ENCODE measurements around the gene XXYLT1.
"Not testable (repeated sequence)": the region's sequence is repeated elsewhere in the genome, so short reads cannot be mapped to it uniquely, and the experiment has no call there.

The XXYLT1 gene

DNA sequence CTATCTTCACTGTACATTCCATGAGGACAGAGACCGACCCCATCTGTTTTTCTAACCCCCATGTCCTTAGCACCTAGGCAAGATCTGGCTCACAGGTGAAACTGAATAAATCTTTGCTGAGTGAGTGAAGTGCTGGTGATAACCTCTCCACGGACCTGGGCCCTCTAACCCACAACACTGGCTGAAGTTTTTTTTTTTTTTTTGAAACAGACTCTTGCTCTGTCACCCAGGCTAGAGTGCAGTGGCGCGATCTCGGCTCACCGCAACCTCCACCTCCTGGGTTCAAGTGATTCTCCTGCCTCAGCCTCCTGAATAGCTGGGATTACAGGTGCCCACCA is 84.3 kb downstream of the XXYLT1 start:
- not testable (repeated sequence) for DNase-seq (ENCODE audit: low read depth in 2 of 3, low spot score in 1 of 3)

DNA sequence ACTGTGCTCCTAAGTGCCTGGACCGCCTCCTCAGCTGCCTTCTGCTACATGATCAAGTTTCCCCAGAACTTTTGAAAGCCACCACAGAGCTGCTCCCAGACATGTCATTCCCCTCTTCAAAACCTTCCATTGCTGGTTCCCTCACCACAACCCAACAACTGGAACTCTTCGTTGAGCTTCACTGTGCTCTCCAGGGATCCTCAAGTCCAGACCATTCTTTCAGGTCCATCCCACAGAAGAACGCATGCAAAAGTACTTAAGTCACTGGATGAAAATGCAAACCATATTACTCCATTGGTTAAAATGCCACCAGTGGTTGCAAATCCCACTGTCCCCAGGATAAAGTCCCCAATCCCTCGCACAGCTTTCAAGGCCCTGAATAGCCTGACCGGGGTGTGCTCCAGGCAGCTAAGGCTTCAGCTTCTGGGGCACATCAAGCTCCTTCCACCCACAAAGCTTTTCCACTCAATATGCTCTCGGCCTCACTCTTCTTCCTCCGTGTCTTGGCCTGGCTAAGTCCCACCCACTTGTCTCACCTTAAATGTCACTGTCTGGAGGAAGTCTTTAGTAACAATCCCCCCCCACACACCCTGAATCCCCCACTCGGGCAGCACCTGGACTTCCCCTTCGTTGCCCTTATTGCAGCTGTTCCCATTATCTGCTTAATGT is 84.8 kb downstream of the XXYLT1 start:
- DNase-seq (ENCODE audit: low read depth in 2 of 3, low spot score in 1 of 3): no peak

DNA sequence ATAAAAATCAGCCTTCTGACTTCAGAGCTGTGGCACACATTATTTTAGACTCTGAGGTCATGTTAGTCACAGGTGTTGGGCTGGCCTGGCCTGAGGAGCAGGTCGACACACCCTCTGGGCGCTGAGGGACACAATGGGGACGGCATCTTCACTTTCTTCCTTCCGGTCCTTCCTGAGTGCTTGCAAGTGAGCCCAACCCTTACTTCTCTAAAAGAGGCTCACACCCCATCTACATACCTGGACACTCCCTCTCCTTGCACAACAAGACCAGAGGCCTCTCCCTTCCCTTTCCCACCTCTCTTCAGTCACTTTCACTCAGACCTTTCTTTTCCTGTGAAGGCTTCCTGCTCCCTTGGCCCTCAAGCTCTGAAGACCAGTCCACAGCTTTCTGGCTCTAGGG is 85.4 kb downstream of the XXYLT1 start:
- no peak for DNase-seq (ENCODE audit: low read depth in 2 of 3, low spot score in 1 of 3)

- DNase-seq (ENCODE audit: low read depth in 2 of 3, low spot score in 1 of 3): no peak
Measured at GRCh38 chr3:195184716-195185421, 86.1 kb downstream of the XXYLT1 start.

GRCh38 chr3:195183071-195183776 is 87.7 kb downstream of the XXYLT1 start:
- peak in 1 of 3 donors; percentile 12 for DNase-seq (ENCODE audit: low read depth in 2 of 3, low spot score in 1 of 3)

DNA sequence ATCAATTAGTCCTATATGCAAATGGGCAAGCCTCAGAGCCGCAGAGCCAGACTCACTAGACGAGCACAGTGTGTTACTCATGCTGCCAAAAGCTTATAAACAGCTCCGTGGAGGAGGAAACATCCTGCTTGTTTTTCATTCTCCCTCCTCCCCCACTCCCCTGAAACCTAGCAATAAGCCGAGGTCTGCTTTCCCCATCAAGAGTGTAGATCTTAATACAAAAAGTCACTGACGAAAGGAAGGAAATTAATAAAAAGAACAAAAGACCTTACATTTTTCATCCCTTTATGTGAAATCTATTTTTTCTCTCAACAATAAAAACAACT is 88.5 kb downstream of the XXYLT1 start:
- no peak for DNase-seq (ENCODE audit: low read depth in 2 of 3, low spot score in 1 of 3)

DNA sequence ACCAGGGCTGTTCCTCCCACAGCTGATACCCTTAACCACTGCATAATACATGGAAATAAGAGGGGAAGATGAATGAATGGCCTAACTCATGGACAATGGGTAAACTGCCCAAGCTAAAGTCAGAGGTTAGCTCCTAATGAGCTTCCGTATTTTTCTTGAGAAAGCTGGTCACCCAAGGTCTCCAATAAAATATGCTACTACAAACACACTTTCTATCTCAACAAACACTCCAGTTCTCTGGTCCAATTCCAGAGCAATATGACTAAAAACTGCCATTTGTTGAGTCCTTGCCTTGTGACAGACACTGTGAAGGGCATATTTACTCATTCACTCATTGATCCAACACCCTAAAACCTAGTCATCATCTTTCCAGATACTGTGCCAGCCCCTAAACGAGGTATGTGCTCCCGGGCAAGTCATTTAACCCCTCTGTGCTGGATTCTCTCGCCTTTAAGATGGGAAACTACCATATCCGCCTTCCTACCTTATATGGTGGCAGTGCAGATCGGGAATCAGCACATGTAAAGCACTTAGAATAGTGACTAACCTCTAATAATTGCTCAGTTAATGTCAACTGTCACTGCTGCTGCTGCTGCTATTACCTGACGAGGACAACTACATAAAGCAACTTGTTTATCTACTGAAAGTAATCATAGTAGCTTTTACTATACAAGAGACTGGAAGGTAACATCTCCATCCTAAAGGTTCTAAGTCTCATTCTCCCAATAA is 89.1 kb downstream of the XXYLT1 start:
- DNase-seq (ENCODE audit: low read depth in 2 of 3, low spot score in 1 of 3): no peak

DNA sequence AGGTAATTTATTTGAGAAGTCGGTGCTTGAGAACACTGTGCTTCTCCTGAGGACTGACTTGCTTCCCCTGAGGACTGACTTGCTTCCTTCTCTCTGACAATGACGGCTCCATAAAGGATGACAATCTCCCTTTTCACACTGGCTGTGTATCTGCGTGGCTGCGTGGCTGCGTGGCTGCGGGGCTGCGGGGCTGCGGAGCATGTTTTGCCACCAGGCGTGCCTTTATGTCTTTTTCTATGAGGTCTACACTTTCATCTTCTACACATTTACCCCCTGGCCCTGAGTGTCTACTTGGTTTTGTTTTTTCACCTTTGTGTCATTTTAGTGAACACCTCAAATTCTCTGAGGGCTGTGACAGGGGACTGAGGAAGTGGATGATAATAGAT is 89.9 kb downstream of the XXYLT1 start:
- DNase-seq (ENCODE audit: low read depth in 2 of 3, low spot score in 1 of 3): no peak

DNA sequence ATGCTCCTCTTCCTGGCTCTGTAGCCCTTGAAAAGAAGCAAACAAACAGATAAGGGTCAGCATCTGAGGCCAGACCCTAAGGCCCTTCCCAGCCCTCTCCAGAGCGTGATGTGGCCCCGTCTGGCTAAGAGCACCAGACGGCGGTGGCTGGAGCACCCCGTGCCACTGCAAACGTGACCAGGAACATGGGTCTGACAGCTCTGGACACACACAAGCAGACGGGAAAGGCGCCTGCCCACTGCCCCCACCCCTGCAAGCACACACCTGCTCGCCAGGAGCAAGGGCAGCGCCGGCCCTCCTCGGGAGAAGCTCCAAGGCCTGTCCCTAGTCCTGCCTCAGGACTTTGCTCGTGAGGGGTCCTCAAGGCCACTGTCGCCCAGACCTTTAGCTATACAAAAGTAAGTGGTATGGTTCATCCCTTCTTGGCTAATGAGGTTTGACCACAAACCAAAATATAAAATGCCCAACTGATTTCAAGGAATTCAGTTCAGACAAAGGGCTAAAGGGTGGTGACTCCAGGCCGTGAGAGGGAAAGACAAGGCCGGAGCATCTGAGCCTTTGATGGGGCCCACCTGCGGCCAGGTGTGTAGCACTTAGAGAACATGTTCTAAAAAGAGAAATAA is 90.4 kb downstream of the XXYLT1 start:
- DNase-seq (ENCODE audit: low read depth in 2 of 3, low spot score in 1 of 3): no peak

- no peak for DNase-seq (ENCODE audit: low read depth in 2 of 3, low spot score in 1 of 3)
Measured at GRCh38 chr3:195179776-195180489, 91.0 kb downstream of the XXYLT1 start.

DNA sequence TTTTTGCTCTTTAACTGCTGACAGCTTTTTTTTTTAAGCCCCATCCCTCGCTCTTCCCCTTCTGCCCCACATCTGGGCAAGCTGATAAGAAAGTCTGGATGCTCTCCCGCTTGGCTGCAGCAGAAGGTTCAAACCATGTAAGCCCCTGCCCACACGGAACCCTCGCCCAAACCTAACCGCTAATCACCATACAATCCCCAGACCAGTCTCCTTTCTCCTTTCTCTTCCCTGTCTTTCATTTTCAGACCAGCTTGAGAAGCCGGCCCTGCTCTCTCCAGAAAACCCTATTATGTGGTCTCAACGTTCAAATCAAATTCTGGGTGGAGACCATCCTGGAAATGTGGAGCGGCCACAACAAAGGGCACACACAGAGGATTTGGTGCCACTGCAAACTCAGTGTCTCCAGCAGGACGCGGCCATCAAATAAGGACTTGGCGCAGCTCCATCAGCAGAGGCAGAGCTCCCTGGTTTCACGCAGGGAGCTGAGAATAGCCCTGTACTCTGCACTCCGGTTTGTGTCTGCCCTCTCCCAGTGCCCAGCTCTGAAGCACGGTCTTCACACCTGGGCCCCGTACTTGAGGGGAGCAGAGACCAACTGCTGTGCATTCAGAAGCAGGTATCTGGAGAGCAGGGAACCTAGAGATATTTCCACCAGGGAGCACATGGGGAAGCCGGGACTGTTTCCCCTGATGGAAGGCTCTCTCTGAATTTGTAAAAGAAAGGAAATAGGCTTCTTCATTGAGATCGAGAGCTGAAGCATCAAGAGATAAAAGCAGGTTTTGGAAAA is 92.6 kb downstream of the XXYLT1 start:
- DNase-seq (ENCODE audit: low read depth in 2 of 3, low spot score in 1 of 3): no peak

DNA sequence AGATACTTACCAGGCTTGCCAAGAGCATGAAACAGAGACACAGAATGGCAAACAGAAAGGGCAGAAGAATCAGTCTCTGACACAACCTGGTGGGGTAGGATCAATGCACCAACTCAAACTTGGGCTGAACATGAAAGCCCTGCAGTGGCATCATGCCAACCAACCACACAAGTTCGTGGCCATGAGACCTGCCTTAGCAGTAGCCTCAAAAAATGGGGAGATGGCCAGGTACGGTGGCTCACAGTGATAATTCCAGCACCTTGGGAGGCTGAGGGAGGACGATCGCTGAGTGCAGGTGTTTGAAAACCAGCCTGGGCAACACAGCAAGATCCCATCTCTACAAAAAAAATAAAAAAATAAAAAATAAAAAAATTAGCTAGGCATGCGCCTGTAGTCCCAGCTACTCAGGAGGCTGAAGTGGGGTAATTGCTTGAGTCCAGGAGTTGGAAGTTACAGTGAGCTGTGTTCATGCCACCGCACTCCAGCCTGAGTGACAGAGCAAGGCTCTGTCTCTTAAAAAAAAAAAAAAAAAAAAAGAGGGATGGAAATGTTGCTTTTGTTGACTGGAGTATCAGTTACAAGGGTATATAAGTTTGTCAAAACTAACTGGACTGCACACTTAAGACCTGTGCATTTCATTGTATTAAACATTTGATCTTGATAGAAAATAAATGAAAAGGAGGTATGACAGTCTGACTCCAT is 93.4 kb downstream of the XXYLT1 start:
- no peak for DNase-seq (ENCODE audit: low read depth in 2 of 3, low spot score in 1 of 3)

- DNase-seq (ENCODE audit: low read depth in 2 of 3, low spot score in 1 of 3): no peak
Measured at GRCh38 chr3:195176776-195177175, 94.2 kb downstream of the XXYLT1 start.

DNA sequence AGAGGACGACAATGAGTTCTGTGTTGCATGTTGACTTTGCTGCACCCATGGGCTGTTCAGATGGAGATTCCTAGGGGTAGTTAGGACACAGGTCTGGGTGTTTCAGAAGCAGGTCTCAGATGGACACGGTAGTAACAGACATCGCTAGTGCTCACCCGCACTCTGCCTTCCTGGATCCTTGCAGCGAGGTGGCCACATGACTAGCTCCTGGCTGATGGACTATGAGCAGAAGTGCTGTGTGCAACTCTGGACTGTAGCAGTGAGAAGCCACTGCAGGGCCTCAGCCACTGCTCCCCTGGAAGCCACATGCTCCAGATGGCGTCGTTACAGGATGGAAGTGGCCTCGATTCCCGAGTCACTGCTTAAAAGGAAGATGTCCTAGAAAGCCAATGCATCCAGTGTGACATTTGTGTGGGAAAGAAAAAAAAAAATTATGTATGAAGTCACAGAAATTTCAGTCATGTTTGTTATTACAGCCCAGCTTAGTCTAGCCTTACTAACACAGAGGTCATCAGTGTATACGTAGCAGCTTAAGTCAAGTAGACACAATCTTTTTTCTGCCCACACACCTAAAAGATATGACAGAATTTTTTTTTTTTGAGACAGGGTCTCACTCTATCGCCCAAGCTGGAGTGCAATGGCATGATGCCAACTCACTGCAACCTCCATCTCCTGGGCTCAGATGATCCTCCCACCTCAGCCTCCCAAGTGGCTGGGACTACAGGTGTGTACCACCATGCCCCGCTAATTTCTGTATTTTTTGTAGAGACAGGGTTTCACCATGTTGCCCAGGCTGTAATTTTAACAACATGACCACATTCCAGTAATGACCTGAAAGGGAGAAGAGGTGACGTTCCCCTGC is 95.3 kb downstream of the XXYLT1 start:
- no peak for DNase-seq (ENCODE audit: low read depth in 2 of 3, low spot score in 1 of 3)

DNA sequence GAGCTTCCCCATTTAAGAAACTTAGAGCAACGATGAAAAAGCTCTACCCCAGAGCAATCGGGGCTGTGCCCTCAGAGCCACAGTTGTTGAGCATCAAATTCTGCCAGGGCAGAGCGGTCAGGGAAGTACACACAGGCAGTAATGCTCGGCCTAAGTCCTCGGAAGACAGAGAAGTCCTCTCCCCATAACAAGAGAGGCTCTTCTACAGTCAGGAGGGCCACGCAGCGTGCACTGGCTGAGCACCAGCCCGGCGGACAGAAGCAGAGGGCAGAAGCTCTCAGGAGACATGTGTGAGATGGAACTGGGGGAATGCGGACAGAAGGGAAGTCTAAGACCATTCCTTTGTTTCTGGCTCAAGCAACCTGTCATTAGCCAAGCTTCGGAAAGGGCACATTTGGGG is 95.9 kb downstream of the XXYLT1 start:
- DNase-seq (ENCODE audit: low read depth in 2 of 3, low spot score in 1 of 3): no peak

DNA sequence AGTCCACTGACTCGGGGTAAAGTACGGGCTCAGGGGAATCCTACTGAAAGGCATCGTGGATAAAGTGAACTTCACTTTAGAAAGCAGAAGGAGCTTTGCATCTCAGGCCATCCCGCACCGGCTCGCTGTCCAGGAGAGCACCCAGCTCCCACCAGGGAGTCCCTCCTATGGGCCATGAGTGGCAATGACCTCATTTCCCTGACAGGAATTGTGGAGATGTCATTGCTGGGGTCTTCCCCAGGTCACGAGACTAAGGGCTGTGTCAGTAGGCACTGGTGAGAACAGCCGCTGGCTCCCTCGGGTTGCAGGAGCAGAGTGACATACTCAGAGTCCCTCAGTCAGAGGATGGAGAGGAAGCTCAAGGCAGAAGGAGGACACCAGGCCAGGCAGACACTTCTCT is 97.3 kb downstream of the XXYLT1 start:
- no peak for DNase-seq (ENCODE audit: low read depth in 2 of 3, low spot score in 1 of 3)

DNA sequence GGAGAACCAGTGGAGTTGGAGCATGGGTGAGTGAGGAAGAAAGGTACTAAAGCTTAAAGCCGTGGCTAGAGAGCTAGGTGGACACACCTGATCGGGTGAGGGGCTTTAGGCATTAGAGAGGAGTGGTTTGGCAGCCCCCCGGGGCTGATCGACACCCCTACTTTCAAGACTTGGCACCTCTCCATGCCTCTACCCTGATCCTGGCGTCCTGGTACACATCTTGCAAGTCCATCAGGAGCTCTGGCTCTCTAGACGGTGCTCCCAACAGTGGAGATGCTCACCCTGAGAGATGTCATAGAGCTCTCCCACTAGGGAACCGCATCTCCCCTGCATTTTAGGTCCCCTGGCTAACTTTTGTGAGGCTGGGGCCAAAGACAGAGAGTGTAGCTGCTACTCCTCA is 98.1 kb downstream of the XXYLT1 start:
- no peak for DNase-seq (ENCODE audit: low read depth in 2 of 3, low spot score in 1 of 3)

- no peak for DNase-seq (ENCODE audit: low read depth in 2 of 3, low spot score in 1 of 3)
Measured at GRCh38 chr3:195172039-195172684, 98.8 kb downstream of the XXYLT1 start.
